ENCODE results near the gene APBB2. TPM values are rescaled to one million over a fixed set of nuclear protein-coding genes. Genes with fewer than 3 reads are reported as not detected.

APBB2 gene
- polyA plus RNA-seq, 3 donors = 0.15 to 0.33 TPM; not detected in 1

DNA sequence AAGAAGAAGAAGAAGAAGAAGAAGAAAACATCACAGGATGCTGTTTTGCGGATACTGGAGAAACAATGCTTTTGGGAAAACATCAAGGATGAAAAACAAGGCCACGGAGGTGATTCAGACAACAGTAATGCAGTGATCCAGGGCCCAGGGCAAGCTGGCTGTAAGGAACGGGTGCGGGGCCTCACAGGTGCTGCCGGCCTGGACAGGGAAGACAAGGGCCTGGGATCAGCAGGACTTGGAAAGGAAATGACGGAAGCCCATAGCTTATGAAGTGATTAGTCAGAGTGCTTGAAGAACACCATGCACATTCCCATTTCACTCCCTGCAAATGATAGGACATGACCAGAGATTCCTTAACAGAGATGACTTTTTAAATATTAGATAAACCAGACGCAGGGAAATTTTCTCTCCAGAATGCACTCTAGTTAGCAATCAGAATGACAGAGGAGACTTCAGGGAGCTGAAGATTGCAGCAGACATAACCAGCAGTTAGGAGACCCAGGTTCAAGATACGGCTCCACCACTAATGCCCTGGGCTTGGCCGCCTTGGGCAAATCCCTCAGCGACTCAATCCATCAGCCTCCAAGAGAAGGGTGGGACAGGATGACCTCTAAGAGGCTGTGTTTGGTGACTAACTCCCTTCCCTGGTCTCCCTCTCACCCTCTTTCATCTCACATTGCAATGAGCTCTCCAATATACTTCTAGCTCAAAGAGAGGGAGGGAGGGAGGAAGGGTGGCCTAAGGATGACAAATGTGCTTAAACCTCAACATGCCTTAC lies 54.1 kb downstream of the APBB2 start:
- Histone ChIP-seq H3K4me3 (replicated peaks in 1 of 3; ENCODE audit: low read depth in 2 of 3, low read length in 3 of 3) (no peak overlapping the region), H3K9me3 (replicated peaks in 1 of 2; ENCODE audit: control insufficient read depth in 1 of 2, insufficient read depth in 1 of 2, low read length in 2 of 2) (peaks cover 0 to 2% of the 10 kb centered on the region in 2 donors), H3K27ac (ENCODE audit: low read depth in 1 of 2, low read length in 2 of 2) (no peak overlapping the region), H3K79me2 (ENCODE audit: insufficient read depth, low read length) (no peaks in the 10 kb centered on the region), H3K9ac (ENCODE audit: insufficient read depth, low read length, poor library complexity, severe bottlenecking) (no peak overlapping the region), H2AFZ (ENCODE audit: insufficient read depth, low read depth, low read length, poor library complexity, severe bottlenecking) (no peak overlapping the region), H3K36me3 (replicated peaks in 1 of 2; ENCODE audit: control insufficient read depth in 1 of 2, insufficient read depth in 2 of 2, low read length in 2 of 2) (no peaks in the 10 kb centered on the region), H3K4me2 (replicated peaks; ENCODE audit: extremely low read depth, low read length, poor library complexity, severe bottlenecking) (no peak overlapping the region), H4K20me1 (ENCODE audit: insufficient read depth, low read length) (no peaks in the 10 kb centered on the region), H3K4me1 (ENCODE audit: control insufficient read depth in 1 of 2, insufficient read depth in 2 of 2, low read length in 2 of 2) (no peaks in the 10 kb centered on the region), H3K27me3 (ENCODE audit: control insufficient read depth in 2 of 2, insufficient read depth in 2 of 2, low read length in 2 of 2) (peaks cover 0 to 2% of the 10 kb centered on the region in 2 donors)
- H3K4me3 Mint-ChIP-seq = no peak overlapping the region
- DNase-seq = no peak
- H3K27me3 Mint-ChIP-seq (ENCODE audit: low read depth in 3 of 3) = peaks cover 0 to 3% (median 0%) of the 10 kb centered on the region in 3 donors
- TF ChIP-seq, protein P1, sequence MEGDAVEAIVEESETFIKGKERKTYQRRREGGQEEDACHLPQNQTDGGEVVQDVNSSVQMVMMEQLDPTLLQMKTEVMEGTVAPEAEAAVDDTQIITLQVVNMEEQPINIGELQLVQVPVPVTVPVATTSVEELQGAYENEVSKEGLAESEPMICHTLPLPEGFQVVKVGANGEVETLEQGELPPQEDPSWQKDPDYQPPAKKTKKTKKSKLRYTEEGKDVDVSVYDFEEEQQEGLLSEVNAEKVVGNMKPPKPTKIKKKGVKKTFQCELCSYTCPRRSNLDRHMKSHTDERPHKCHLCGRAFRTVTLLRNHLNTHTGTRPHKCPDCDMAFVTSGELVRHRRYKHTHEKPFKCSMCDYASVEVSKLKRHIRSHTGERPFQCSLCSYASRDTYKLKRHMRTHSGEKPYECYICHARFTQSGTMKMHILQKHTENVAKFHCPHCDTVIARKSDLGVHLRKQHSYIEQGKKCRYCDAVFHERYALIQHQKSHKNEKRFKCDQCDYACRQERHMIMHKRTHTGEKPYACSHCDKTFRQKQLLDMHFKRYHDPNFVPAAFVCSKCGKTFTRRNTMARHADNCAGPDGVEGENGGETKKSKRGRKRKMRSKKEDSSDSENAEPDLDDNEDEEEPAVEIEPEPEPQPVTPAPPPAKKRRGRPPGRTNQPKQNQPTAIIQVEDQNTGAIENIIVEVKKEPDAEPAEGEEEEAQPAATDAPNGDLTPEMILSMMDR (IDR thresholded peaks at IDR 0.05) = no peak
- peaks cover 6% of the 10 kb centered on the region for H3K4me1 Mint-ChIP-seq
- peaks cover 0 to 3% (median under 1%) of the 10 kb centered on the region in 7 donors for H3K9me3 Mint-ChIP-seq
- no peaks in the 10 kb centered on the region for H3K36me3 Mint-ChIP-seq
- intact Hi-C loops (cut with micrococcal nuclease) = no loop called here
- WGBS (ENCODE audit: insufficient coverage) = 98% methylated on average over 5 of the region's 10 CpGs
- H3K27ac Mint-ChIP-seq = peak overlapping the region in 1 of 7 donors; percentile 14

GRCh38 chr4:41158756-41159155 lies 55.6 kb downstream of the APBB2 start:
- no peak overlapping the region for H3K4me2 ChIP-seq (replicated peaks; ENCODE audit: extremely low read depth, low read length, poor library complexity, severe bottlenecking)
- H3K4me3 ChIP-seq (replicated peaks in 1 of 3; ENCODE audit: low read depth in 2 of 3, low read length in 3 of 3) = no peak overlapping the region
- H3K79me2 ChIP-seq (ENCODE audit: insufficient read depth, low read length) = no peaks in the 10 kb centered on the region
- no peaks in the 10 kb centered on the region for H3K36me3 ChIP-seq (replicated peaks in 1 of 2; ENCODE audit: control insufficient read depth in 1 of 2, insufficient read depth in 2 of 2, low read length in 2 of 2)
- Mint-ChIP-seq H3K36me3 (no peaks in the 10 kb centered on the region), H3K27ac (no peak overlapping the region), H3K9me3 (peaks cover 0 to 2% (median 0%) of the 10 kb centered on the region in 7 donors), H3K4me1 (peaks cover 6% of the 10 kb centered on the region), H3K4me3 (no peak overlapping the region), H3K27me3 (ENCODE audit: low read depth in 3 of 3) (peaks cover 0 to 5% (median 0%) of the 10 kb centered on the region in 3 donors)
- no peaks in the 10 kb centered on the region for H3K9me3 ChIP-seq (replicated peaks in 1 of 2; ENCODE audit: control insufficient read depth in 1 of 2, insufficient read depth in 1 of 2, low read length in 2 of 2)
- TF ChIP-seq, protein P1 (IDR thresholded peaks at IDR 0.05) = no peak
- no peak overlapping the region for H2AFZ ChIP-seq (ENCODE audit: insufficient read depth, low read depth, low read length, poor library complexity, severe bottlenecking)
- H3K27ac ChIP-seq (ENCODE audit: low read depth in 1 of 2, low read length in 2 of 2) = no peak overlapping the region
- H3K9ac ChIP-seq (ENCODE audit: insufficient read depth, low read length, poor library complexity, severe bottlenecking) = no peak overlapping the region
- no peaks in the 10 kb centered on the region for H4K20me1 ChIP-seq (ENCODE audit: insufficient read depth, low read length)
- intact Hi-C loops (cut with micrococcal nuclease) = no loop called here
- no peaks in the 10 kb centered on the region for H3K4me1 ChIP-seq (ENCODE audit: control insufficient read depth in 1 of 2, insufficient read depth in 2 of 2, low read length in 2 of 2)
- no peak for DNase-seq
- peaks cover 0 to 2% of the 10 kb centered on the region in 2 donors for H3K27me3 ChIP-seq (ENCODE audit: control insufficient read depth in 2 of 2, insufficient read depth in 2 of 2, low read length in 2 of 2)
- WGBS (ENCODE audit: insufficient coverage) = 100% methylated on average over 4 of the region's 5 CpGs
